Measurements from ENCODE around the gene ANKRD33B.

DNA sequence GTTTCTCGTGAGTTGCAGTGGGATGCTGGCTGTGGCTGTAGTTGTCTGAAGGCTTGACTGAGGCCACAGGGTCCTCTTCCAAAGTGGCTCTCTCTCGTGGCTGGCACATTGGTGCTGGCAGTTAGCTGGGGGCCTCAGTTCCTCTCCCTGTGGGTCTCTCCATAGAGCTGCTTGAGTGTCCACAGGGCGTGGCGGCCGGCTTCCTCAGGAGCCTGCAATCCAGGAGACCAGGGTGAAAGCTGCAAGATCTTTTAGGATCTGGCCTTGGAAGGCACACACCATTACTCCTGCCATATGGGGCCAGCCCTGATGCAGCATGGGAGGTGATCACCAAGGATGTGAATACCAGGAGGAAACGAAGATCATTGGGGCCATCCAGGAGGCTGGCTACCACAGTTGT lies 41.1 kb downstream of the ANKRD33B start:
- TF ChIP-seq CTCF (IDR thresholded peaks at IDR 0.05) (no peak), EZH2phosphoT487 (IDR thresholded peaks at IDR 0.05) (no peak)

Measured in neural progenitor cell (in vitro differentiated cells).